Kidney (tissue), 14 donors: ENCODE data around the gene ARPIN. TPM values are rescaled to one million over a fixed set of nuclear protein-coding genes. Genes with fewer than 3 reads are reported as not detected.
"Not testable (repeated sequence)": the region's sequence is repeated elsewhere in the genome, so short reads cannot be mapped to it uniquely, and the experiment has no call there.

Source experiments
- DNase-seq, 5 donors: peaks; one replicate each; pipeline ENCODE4 v3.0.0-alpha.2; 2013 to 2020
- FAIRE-seq: peaks from 2 replicates; lab custom pipeline; 2012; peaks lifted over from hg19 to GRCh38; lab: Jason Lieb, UNC
- H3K27ac ChIP-seq, 2 donors: one replicate each; pipeline ENCODE4 v1.7.0; 2013; ENCODE audit warnings: low read depth in 2 of 2, low read length in 2 of 2, inconsistent platforms in 1 of 2
- H3K27me3 ChIP-seq: one replicate; pipeline ENCODE4 v1.7.1; 2013; ENCODE audit warnings: low read length, inconsistent platforms; ENCODE audit not compliant: control insufficient read depth, insufficient read depth
- H3K36me3 ChIP-seq, 3 donors: one replicate each; pipeline versions ENCODE4 v1.7.0 to v1.7.1; 2013; ENCODE audit warnings: low read length in 3 of 3, control low read depth in 1 of 3, inconsistent platforms in 1 of 3; ENCODE audit not compliant: insufficient read depth in 3 of 3, control insufficient read depth in 2 of 3
- H3K4me1 ChIP-seq, 3 donors: one replicate each; pipeline versions ENCODE4 v1.7.0 to v1.7.1; 2013; ENCODE audit warnings: low read length in 3 of 3, inconsistent platforms in 1 of 3, low read depth in 1 of 3; ENCODE audit not compliant: control insufficient read depth in 2 of 3, insufficient read depth in 2 of 3
- H3K4me3 ChIP-seq, 3 donors: one replicate each; pipeline versions ENCODE4 v1.7.0 to v1.8.1; 2013; ENCODE audit warnings: low read length in 3 of 3, control low read depth in 1 of 3, inconsistent platforms in 1 of 3
- H3K9ac ChIP-seq, 3 donors: one replicate each; pipeline versions ENCODE4 v1.7.0 to v1.7.1; 2013; ENCODE audit warnings: low read length in 3 of 3, control low read depth in 1 of 3, inconsistent platforms in 1 of 3
- H3K9me3 ChIP-seq, 3 donors: one replicate each; pipeline versions ENCODE4 v1.7.0 to v1.7.1; 2013; ENCODE audit warnings: low read length in 3 of 3, control low read depth in 1 of 3, inconsistent platforms in 1 of 3; ENCODE audit not compliant: control insufficient read depth in 2 of 3, insufficient read depth in 1 of 3
- CTCF ChIP-seq: IDR thresholded peaks from 3 replicates; pipeline ENCODE4 v1.5.1; 2012; ENCODE audit warnings: mild to moderate bottlenecking, moderate library complexity, borderline replicate concordance; ENCODE audit not compliant: insufficient read depth; ENCODE audit errors: extremely low read depth
- intact Hi-C: fragments of 100-400 bp; cut with DNase I; formaldehyde crosslinking; loops from one replicate; pipeline ENCODE4 v1.11.1; 2022
- polyA plus RNA-seq: library from polyadenylated mRNA; stranded (reverse); fragments of 350-450 nt; fragmentation: Illumina TruSeq; extraction: RNeasy Lipid Tissue Mini Kit (QIAGEN cat#74804); gene quantifications from one replicate; pipeline ENCODE4 v1.2.3, GENCODE V29; 2014; ENCODE audit warnings: low read depth, low replicate concordance; ENCODE audit not compliant: insufficient read depth
- total RNA-seq: library from RNA; stranded (reverse); fragmentation: NEBNext Ultra II Directional; extraction: Animal tissue kit (Norgen Biotek cat#: 25700); gene quantifications from one replicate; pipeline ENCODE4 v1.2.1, GENCODE V29; 2021
- donor health status: control.
- donor health status: control.
- donor health status: control.
- donor health status: control.
- donor health status: control.
- donor health status: DM: yes; HTN: yes; CAD: no.
- donor health status: Normal renal cell carcinoma (clear cell type).

ARPIN gene
- total and polyA plus RNA-seq, 2 donors from 2014 or later = 11.7 to 28.2 TPM

GRCh38 chr15:89893027-89893426 is 19.7 kb downstream of the ARPIN start:
- peak overlapping the region; percentile 59 to 94 (median 91) for H3K9ac ChIP-seq
- peaks cover 0 to 2% (median 0%) of the 10 kb centered on the region in 3 donors for H3K4me1 ChIP-seq
- intact Hi-C loops = no loop called here
- H3K27ac ChIP-seq = peak overlapping the region; percentile 85 to 93
- no peak for DNase-seq
- H3K9me3 ChIP-seq = no peaks in the 10 kb centered on the region
- peak overlapping the region; percentile 90 to 96 (median 94) for H3K4me3 ChIP-seq
- FAIRE-seq = no peak
- H3K36me3 ChIP-seq = peaks cover 0 to 8% (median 8%) of the 10 kb centered on the region in 3 donors
- no peak for TF ChIP-seq CTCF
- H3K27me3 ChIP-seq = no peaks in the 10 kb centered on the region

- peaks cover 2 to 26% (median 10%) of the 10 kb centered on the region in 3 donors for H3K36me3 ChIP-seq
These were observed 24.4 kb downstream of the ARPIN start for GRCh38 chr15:89888214-89888804.

GRCh38 chr15:89885611-89886010 is 27.1 kb downstream of the ARPIN start:
- TF ChIP-seq CTCF = no peak
- H3K4me3 ChIP-seq = no peak overlapping the region
- H3K27me3 ChIP-seq = no peaks in the 10 kb centered on the region
- H3K9ac ChIP-seq = no peak overlapping the region
- no peaks in the 10 kb centered on the region for H3K4me1 ChIP-seq
- FAIRE-seq (no peak), DNase-seq (no peak)
- peaks cover 2 to 33% (median 14%) of the 10 kb centered on the region in 3 donors for H3K36me3 ChIP-seq
- H3K27ac ChIP-seq = no peak overlapping the region
- H3K9me3 ChIP-seq = no peaks in the 10 kb centered on the region
- intact Hi-C loops = no loop called here

More at GRCh38 chr15:89888214-89888804, 24.4 kb downstream of the ARPIN start:
- Histone ChIP-seq H3K9ac (peak overlapping the region in 1 of 3 donors; percentile 1), H3K27ac (no peak overlapping the region), H3K9me3 (no peaks in the 10 kb centered on the region), H3K4me3 (no peak overlapping the region), H3K27me3 (no peaks in the 10 kb centered on the region), H3K4me1 (peaks cover 0 to 2% (median 0%) of the 10 kb centered on the region in 3 donors)
- TF ChIP-seq CTCF = peak; percentile 43
- DNase-seq (peak in 2 of 5 donors; percentile 36 to 70), FAIRE-seq (no peak)
- intact Hi-C loops = no loop called here

GRCh38 chr15:89885179-89885578 is 27.6 kb downstream of the ARPIN start:
- H3K36me3 ChIP-seq = peaks cover 2 to 33% (median 14%) of the 10 kb centered on the region in 3 donors
- H3K27ac ChIP-seq, H3K27me3 ChIP-seq, H3K4me3 ChIP-seq, H3K4me1 ChIP-seq, FAIRE-seq, intact Hi-C loops, H3K9me3 ChIP-seq, H3K9ac ChIP-seq, DNase-seq: not testable (repeated sequence)
